HepG2 (cell line): ENCODE data around the gene WFDC10B. TPM values are rescaled to one million over a fixed set of nuclear protein-coding genes. Genes with fewer than 3 reads are reported as not detected.

ENCODE experiments used
- ATAC-seq: fragments of 200-7000 bp; cut with Tn5 transposase; 3 replicates; pipeline ENCODE4 v1.9.1; 2020; ENCODE audit warnings: mild to moderate bottlenecking, moderate library complexity
- BruUV-seq: library from RNA; stranded (reverse); fragments of 400-500 nt; replicated peaks from 2 replicates; lab custom pipeline; 2021; lab: Mats Ljungman, UMichigan
- CTCF ChIA-PET: fragments of 300-600 bp; formaldehyde crosslinking; extraction: SDS; loops from one replicate; lab custom pipeline; 2021; ENCODE audit warnings: low total read pairs, inconsistent platforms, low intra/inter-chr PET ratio; lab: Yijun Ruan, JAX
- POLR2A ChIA-PET: fragments of 350-600 bp; sonication (Branson Sonifier 250); formaldehyde crosslinking; loops from one replicate; lab custom pipeline; 2020; ENCODE audit warnings: antibody characterized with exemption, inconsistent platforms; lab: Yijun Ruan, JAX
- DNase-seq: peaks from one replicate; pipeline ENCODE4 v3.0.0-alpha.2; 2015; ENCODE audit warnings: low spot score
- FAIRE-seq: peaks from 3 replicates; lab custom pipeline; 2011; peaks lifted over from hg19 to GRCh38; lab: Jason Lieb, UNC
- H2AFZ ChIP-seq: one replicate; pipeline ENCODE4 v1.6.1; 2011; ENCODE audit warnings: low read length, inconsistent platforms
- H3K27ac ChIP-seq: fragments of 300-600 bp; 3 replicates; pipeline ENCODE4 v1.8.0; 2011; ENCODE audit warnings: mixed run types, mild to moderate bottlenecking, mixed read lengths, low read length, inconsistent platforms; ENCODE audit not compliant: insufficient read depth; ENCODE audit errors: extremely low read length
- H3K27me3 ChIP-seq, 2 experiments: fragments of 200-600 bp in 1 of 2; 2 replicates in 1 of 2; 3 replicates in 1 of 2; pipeline versions ENCODE4 v1.6.0 to v1.8.0; 2011; ENCODE audit warnings: low read length in 2 of 2, mild to moderate bottlenecking in 2 of 2, moderate library complexity in 2 of 2, inconsistent platforms in 1 of 2; ENCODE audit not compliant: insufficient read depth in 2 of 2, control insufficient read depth in 1 of 2
- H3K36me3 ChIP-seq, 2 experiments: fragments of 200-600 bp in 1 of 2; replicated peaks in 1 of 2; 2 replicates in 1 of 2; 3 replicates in 1 of 2; pipeline versions ENCODE4 v1.5.1 to v1.8.0; 2011; ENCODE audit warnings: low read length in 2 of 2, inconsistent platforms in 1 of 2; ENCODE audit not compliant: insufficient read depth in 2 of 2, control insufficient read depth in 1 of 2
- H3K4me1 ChIP-seq: 2 replicates; pipeline ENCODE4 v1.5.1; 2012; ENCODE audit warnings: low read length, inconsistent platforms; ENCODE audit not compliant: insufficient read depth
- H3K4me2 ChIP-seq: 2 replicates; pipeline ENCODE4 v1.6.0; 2011; ENCODE audit warnings: low read depth, low read length, inconsistent platforms
- H3K4me3 ChIP-seq, 3 experiments: fragments of 200-600 bp in 1 of 3; sonication (generic), shearing (Covaris generic) in 1 of 3; replicated peaks in 1 of 3; 2 replicates each; pipeline ENCODE4 v1.5.1; 2011 to 2016; ENCODE audit warnings: low read length in 3 of 3, inconsistent platforms in 2 of 3, low read depth in 2 of 3, mild to moderate bottlenecking in 2 of 3, control low read depth in 1 of 3, mixed read lengths in 1 of 3; ENCODE audit not compliant: insufficient read depth in 1 of 3
- H3K79me2 ChIP-seq: one replicate; pipeline ENCODE4 v1.6.1; 2011; ENCODE audit warnings: low read length, inconsistent platforms; ENCODE audit not compliant: insufficient read depth
- H3K9ac ChIP-seq: 2 replicates; pipeline ENCODE4 v1.6.0; 2011; ENCODE audit warnings: mild to moderate bottlenecking, low read depth, low read length, inconsistent platforms; ENCODE audit not compliant: insufficient read depth
- H3K9me3 ChIP-seq: 2 replicates; pipeline ENCODE4 v1.5.1; 2012; ENCODE audit warnings: mild to moderate bottlenecking, low read length
- H4K20me1 ChIP-seq: 2 replicates; pipeline ENCODE4 v1.6.0; 2011; ENCODE audit warnings: inconsistent platforms, mild to moderate bottlenecking, low read length, moderate library complexity; ENCODE audit not compliant: insufficient read depth
- ZFP37 ChIP-seq: sonication (generic); formaldehyde crosslinking; IDR thresholded peaks from 2 replicates; pipeline ENCODE4 v1.4.0; 2020; ENCODE audit warnings: missing genetic modification reagents, borderline replicate concordance
- WGBS: methylation state at CpG from one replicate; pipeline ENCODE4 v1.1.6; 2017; ENCODE audit warnings: low lambda C conversion rate; 5-methylcytosine and 5-hydroxymethylcytosine counted together
- in situ Hi-C: cut with HindIII; loops from 2 replicates; pipeline ENCODE4 v1.10.0; 2017; ENCODE audit warnings: low pct_unique_long_range_greater_than_20kb; ENCODE audit not compliant: extremely low pct_ligation_motif_present
- intact Hi-C: fragments of 100-400 bp; cut with micrococcal nuclease; formaldehyde crosslinking; loops from one replicate; pipeline ENCODE4 v1.10.0; 2022; ENCODE audit not compliant: unreplicated experiment
- polyA plus RNA-seq, 8 experiments: library from polyadenylated mRNA; depleted of rRNA in 3 of 8; stranded (reverse) in 7 of 8; unstranded in 1 of 8; fragments of >200 nt; fragmentation: Illumina TruSeq in 4 of 8; extraction: Trizol in 4 of 8; gene quantifications; 2 replicates each; pipeline versions ENCODE4 v1.2.1 to v1.2.3, GENCODE V29; 2011 to 2016; ENCODE audit warnings: low read depth in 4 of 8, missing spikeins in 1 of 8, mixed read lengths in 1 of 8; ENCODE audit not compliant: insufficient read depth in 1 of 8
- total RNA-seq, 5 experiments: library from RNA; depleted of rRNA; stranded (reverse); fragments of >200 nt; fragmentation: Illumina TruSeq; extraction: Trizol; gene quantifications; 2 replicates each; pipeline ENCODE4 v1.2.3, GENCODE V29; 2016; ENCODE audit warnings: low read depth in 1 of 5
- TF ChIP-seq, protein P1 (sequence below): sonication (generic); formaldehyde crosslinking; IDR thresholded peaks from 2 replicates; pipeline ENCODE4 v1.4.0; 2020; ENCODE audit warnings: missing genetic modification reagents, borderline replicate concordance
- TF ChIP-seq, protein P2 (sequence below): sonication (generic); formaldehyde crosslinking; IDR thresholded peaks from 2 replicates; pipeline ENCODE4 v1.4.0; 2020; ENCODE audit warnings: low read depth, missing genetic modification reagents
- TF ChIP-seq, protein P3 (sequence below): sonication (generic); formaldehyde crosslinking; IDR thresholded peaks from 2 replicates; pipeline ENCODE4 v1.5.0; 2020; ENCODE audit warnings: mild to moderate bottlenecking, missing genetic modification reagents, borderline replicate concordance
- TF ChIP-seq, protein P4 (sequence below): IDR thresholded peaks from 2 replicates; pipeline ENCODE4 v1.6.1; 2016; ENCODE audit warnings: missing compliant biosample characterization, missing genetic modification reagents, borderline replicate concordance

Gene WFDC10B
- total and polyA plus RNA-seq, 2 of the 13 experiments (the other 11 are each of a cell fraction or from before 2014, with no cell fraction given), result 0.24 TPM; not detected in 1

DNA sequence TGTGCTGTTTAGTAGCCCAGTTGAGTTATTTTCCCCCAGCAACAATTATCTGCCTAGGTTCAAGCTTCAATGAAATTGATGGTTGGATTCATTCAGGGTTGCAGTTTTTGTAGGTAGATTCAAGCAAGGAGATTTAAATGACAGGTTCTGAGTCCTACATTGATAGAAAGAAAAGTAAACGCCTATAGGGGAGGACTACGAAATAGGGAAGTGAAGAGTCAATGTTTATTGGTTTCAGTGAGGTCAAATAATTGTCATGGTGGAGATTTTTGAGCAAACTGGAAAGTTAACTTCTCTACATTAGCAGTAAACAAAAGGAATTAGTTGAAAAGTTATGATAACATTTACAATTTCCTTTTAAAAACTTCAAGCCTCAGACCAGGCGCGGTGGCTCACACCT is 3.7 kb downstream of the WFDC10B start:
- in situ Hi-C loops (no loop called here), intact Hi-C loops (no loop called here)
- Histone ChIP-seq H3K4me3 (no peak overlapping the region), H3K36me3 (no peaks in the 10 kb centered on the region), H3K4me1 (0 out of 2 replicates have a peak, but pooled peaks cover 8% of the 10 kb centered on the region), H2AFZ (no peak overlapping the region), H3K27me3 (peaks cover 0 to 15% of the 10 kb centered on the region in 2 experiments; a peak in 2 of 5 replicates), H4K20me1 (no peaks in the 10 kb centered on the region), H3K4me2 (no peak overlapping the region), H3K27ac (no peak overlapping the region), H3K79me2 (no peaks in the 10 kb centered on the region), H3K9me3 (no peaks in the 10 kb centered on the region), H3K9ac (no peak overlapping the region)
- DNase-seq (no peak), FAIRE-seq (no peak), ATAC-seq (no peak)
- POLR2A ChIA-PET, result no interaction called here
- no TSS peak for BruUV-seq
- WGBS, result 12% methylated on average over 4 of the region's 4 CpGs
- CTCF ChIA-PET, result no interaction called here
- TF ChIP-seq, protein P1, sequence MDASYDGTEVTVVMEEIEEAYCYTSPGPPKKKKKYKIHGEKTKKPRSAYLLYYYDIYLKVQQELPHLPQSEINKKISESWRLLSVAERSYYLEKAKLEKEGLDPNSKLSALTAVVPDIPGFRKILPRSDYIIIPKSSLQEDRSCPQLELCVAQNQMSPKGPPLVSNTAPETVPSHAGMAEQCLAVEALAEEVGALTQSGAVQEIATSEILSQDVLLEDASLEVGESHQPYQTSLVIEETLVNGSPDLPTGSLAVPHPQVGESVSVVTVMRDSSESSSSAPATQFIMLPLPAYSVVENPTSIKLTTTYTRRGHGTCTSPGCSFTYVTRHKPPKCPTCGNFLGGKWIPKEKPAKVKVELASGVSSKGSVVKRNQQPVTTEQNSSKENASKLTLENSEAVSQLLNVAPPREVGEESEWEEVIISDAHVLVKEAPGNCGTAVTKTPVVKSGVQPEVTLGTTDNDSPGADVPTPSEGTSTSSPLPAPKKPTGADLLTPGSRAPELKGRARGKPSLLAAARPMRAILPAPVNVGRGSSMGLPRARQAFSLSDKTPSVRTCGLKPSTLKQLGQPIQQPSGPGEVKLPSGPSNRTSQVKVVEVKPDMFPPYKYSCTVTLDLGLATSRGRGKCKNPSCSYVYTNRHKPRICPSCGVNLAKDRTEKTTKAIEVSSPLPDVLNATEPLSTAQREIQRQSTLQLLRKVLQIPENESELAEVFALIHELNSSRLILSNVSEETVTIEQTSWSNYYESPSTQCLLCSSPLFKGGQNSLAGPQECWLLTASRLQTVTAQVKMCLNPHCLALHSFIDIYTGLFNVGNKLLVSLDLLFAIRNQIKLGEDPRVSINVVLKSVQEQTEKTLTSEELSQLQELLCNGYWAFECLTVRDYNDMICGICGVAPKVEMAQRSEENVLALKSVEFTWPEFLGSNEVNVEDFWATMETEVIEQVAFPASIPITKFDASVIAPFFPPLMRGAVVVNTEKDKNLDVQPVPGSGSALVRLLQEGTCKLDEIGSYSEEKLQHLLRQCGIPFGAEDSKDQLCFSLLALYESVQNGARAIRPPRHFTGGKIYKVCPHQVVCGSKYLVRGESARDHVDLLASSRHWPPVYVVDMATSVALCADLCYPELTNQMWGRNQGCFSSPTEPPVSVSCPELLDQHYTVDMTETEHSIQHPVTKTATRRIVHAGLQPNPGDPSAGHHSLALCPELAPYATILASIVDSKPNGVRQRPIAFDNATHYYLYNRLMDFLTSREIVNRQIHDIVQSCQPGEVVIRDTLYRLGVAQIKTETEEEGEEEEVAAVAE, result no peak
- TF ChIP-seq, protein P2, sequence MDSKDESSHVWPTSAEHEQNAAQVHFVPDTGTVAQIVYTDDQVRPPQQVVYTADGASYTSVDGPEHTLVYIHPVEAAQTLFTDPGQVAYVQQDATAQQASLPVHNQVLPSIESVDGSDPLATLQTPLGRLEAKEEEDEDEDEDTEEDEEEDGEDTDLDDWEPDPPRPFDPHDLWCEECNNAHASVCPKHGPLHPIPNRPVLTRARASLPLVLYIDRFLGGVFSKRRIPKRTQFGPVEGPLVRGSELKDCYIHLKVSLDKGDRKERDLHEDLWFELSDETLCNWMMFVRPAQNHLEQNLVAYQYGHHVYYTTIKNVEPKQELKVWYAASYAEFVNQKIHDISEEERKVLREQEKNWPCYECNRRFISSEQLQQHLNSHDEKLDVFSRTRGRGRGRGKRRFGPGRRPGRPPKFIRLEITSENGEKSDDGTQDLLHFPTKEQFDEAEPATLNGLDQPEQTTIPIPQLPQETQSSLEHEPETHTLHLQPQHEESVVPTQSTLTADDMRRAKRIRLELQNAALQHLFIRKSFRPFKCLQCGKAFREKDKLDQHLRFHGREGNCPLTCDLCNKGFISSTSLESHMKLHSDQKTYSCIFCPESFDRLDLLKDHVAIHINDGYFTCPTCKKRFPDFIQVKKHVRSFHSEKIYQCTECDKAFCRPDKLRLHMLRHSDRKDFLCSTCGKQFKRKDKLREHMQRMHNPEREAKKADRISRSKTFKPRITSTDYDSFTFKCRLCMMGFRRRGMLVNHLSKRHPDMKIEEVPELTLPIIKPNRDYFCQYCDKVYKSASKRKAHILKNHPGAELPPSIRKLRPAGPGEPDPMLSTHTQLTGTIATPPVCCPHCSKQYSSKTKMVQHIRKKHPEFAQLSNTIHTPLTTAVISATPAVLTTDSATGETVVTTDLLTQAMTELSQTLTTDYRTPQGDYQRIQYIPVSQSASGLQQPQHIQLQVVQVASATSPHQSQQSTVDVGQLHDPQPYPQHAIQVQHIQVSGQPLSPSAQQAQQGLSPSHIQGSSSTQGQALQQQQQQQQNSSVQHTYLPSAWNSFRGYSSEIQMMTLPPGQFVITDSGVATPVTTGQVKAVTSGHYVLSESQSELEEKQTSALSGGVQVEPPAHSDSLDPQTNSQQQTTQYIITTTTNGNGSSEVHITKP, result no peak
- TF ChIP-seq, protein P3, sequence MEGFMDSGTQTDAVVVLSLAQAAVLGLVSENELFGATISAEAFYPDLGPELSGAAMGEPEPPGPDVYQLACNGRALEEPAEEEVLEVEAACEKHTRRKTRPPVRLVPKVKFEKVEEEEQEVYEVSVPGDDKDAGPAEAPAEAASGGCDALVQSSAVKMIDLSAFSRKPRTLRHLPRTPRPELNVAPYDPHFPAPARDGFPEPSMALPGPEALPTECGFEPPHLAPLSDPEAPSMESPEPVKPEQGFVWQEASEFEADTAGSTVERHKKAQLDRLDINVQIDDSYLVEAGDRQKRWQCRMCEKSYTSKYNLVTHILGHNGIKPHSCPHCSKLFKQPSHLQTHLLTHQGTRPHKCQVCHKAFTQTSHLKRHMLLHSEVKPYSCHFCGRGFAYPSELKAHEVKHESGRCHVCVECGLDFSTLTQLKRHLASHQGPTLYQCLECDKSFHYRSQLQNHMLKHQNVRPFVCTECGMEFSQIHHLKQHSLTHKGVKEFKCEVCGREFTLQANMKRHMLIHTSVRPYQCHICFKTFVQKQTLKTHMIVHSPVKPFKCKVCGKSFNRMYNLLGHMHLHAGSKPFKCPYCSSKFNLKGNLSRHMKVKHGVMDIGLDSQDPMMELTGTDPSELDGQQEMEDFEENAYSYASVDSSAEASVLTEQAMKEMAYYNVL, result no peak
- TF ChIP-seq ZFP37 (CRISPR knock-in tag), result no peak
- TF ChIP-seq, protein P4, sequence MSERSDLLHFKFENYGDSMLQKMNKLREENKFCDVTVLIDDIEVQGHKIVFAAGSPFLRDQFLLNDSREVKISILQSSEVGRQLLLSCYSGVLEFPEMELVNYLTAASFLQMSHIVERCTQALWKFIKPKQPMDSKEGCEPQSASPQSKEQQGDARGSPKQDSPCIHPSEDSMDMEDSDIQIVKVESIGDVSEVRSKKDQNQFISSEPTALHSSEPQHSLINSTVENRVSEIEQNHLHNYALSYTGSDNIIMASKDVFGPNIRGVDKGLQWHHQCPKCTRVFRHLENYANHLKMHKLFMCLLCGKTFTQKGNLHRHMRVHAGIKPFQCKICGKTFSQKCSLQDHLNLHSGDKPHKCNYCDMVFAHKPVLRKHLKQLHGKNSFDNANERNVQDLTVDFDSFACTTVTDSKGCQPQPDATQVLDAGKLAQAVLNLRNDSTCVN (CRISPR knock-in tag), result no peak
